Adipocyte (in vitro differentiated cells): ENCODE results near the gene OCIAD2.

Source experiments
- DNase-seq: peaks from one replicate; pipeline ENCODE4 v3.0.0-alpha.2; 2015; ENCODE audit warnings: low read depth
- H3K27me3 ChIP-seq: replicated peaks from 2 replicates; pipeline ENCODE4 v1.7.0; 2013; ENCODE audit warnings: mild to moderate bottlenecking, low read length, moderate library complexity; ENCODE audit not compliant: control insufficient read depth, insufficient read depth
- H3K36me3 ChIP-seq: 2 replicates; pipeline ENCODE4 v1.7.0; 2013; ENCODE audit warnings: low read length, mild to moderate bottlenecking, moderate library complexity; ENCODE audit not compliant: control insufficient read depth, insufficient read depth, severe bottlenecking
- H3K4me1 ChIP-seq: 2 replicates; pipeline ENCODE4 v1.7.0; 2013; ENCODE audit warnings: mild to moderate bottlenecking, low read length, moderate library complexity; ENCODE audit not compliant: control insufficient read depth, insufficient read depth
- H3K4me3 ChIP-seq: 2 replicates; pipeline ENCODE4 v1.7.0; 2013; ENCODE audit warnings: mild to moderate bottlenecking, low read length, moderate library complexity
- H3K9ac ChIP-seq: 2 replicates; pipeline ENCODE4 v1.7.0; 2013; ENCODE audit warnings: mild to moderate bottlenecking, low read length, moderate library complexity
- H3K9me3 ChIP-seq: 2 replicates; pipeline ENCODE4 v1.7.0; 2013; ENCODE audit warnings: mild to moderate bottlenecking, low read length, moderate library complexity; ENCODE audit not compliant: control insufficient read depth

The OCIAD2 gene, protein sequence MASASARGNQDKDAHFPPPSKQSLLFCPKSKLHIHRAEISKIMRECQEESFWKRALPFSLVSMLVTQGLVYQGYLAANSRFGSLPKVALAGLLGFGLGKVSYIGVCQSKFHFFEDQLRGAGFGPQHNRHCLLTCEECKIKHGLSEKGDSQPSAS

GRCh38 chr4:48906206-48907173, at the start of gene OCIAD2:
Gene OCIAD2 (minus strand): TSS chr4:48906774. CDS start chr4:48904549, 2,225 bp downstream.
- no peaks in the 10 kb centered on the region for H3K9me3 ChIP-seq
- peak within 1 kb of the TSS; percentile 26 for H3K9ac ChIP-seq
- no peaks in the 10 kb centered on the region for H3K36me3 ChIP-seq
- no peaks in the 10 kb centered on the region for H3K27me3 ChIP-seq
- peak within 1 kb of the TSS; percentile 77 for H3K4me3 ChIP-seq
- peaks cover 17% of the 10 kb centered on the region for H3K4me1 ChIP-seq
- peak; percentile 44 for DNase-seq

DNA sequence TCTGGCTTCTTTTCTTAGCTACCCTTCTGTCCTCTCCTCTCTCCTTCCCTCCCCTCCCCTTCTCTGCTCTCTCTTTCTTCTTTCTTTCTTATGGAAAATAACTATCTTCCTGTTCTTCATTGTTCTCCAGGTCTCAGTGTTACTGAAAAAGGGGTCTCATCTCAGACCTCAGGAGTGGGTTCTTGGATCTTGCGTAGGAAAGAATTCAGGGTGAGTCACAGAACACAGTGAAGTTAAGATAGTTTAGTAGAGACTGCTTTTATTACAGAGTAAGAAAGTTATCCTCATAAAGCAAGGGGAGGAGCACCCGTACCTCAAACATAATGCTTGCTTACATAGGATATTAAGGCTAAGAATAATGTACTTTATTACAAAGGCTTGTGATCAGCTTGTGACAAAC, 47.7 kb upstream of the OCIAD2 start:
- Histone ChIP-seq H3K4me1 (peaks cover 15% of the 10 kb centered on the region), H3K27me3 (no peaks in the 10 kb centered on the region), H3K9ac (no peak overlapping the region), H3K9me3 (peaks cover 10% of the 10 kb centered on the region), H3K36me3 (no peaks in the 10 kb centered on the region), H3K4me3 (no peak overlapping the region)
- no peak for DNase-seq

- Histone ChIP-seq H3K9ac (peak overlapping the region; percentile 34), H3K4me1 (peaks cover 24% of the 10 kb centered on the region), H3K27me3 (no peaks in the 10 kb centered on the region), H3K4me3 (peak overlapping the region; percentile 19), H3K9me3 (peaks cover 10% of the 10 kb centered on the region), H3K36me3 (no peaks in the 10 kb centered on the region)
- peak; percentile 60 for DNase-seq
These were observed 43.1 kb upstream of the OCIAD2 start for GRCh38 chr4:48949518-48950219.

DNA sequence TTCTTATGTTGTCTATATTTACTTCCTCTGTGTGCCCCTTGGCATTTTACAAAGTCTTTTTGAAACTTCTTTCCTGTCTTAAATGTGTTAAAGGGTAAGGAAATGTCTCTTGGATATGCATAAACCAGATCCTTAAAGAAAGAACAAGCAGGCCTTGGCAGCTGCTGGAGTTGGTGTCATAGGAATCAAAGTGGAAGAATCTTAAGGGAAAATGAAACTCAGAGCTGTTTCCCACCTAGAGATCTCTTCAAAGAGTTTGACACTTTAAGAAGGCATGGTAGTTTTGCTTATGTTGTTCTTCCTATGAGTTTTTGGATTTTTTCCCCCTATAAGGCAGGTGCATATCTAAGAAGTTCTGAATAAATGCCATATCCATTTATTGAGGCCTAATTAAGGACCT, 42.5 kb upstream of the OCIAD2 start:
- H3K4me1 ChIP-seq, result peaks cover 21% of the 10 kb centered on the region
- H3K27me3 ChIP-seq, result no peaks in the 10 kb centered on the region
- no peaks in the 10 kb centered on the region for H3K36me3 ChIP-seq
- peak overlapping the region; percentile 34 for H3K9ac ChIP-seq
- peaks cover 10% of the 10 kb centered on the region for H3K9me3 ChIP-seq
- peak overlapping the region; percentile 24 for H3K4me3 ChIP-seq
- no peak for DNase-seq

DNA sequence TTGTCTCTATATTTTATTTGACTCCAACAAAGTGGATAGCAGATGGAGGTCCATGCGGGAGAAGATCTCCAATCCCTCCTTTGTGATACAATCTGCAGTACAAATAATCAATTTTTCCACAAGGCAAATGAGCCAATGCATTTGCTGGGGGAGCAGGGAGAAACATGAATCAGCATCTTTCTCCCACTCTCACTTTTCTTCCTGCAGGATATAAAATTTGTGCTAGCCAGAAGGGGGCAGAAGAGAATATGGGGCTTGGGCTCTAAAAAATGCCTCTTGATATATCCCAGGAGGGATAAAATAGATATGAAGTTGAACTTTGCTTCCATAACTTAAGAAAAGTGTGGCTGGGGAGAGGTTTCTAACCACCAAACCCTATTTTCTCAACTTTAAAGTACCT, 41.2 kb upstream of the OCIAD2 start:
- Histone ChIP-seq H3K9ac (no peak overlapping the region), H3K36me3 (no peaks in the 10 kb centered on the region), H3K4me1 (peaks cover 21% of the 10 kb centered on the region), H3K9me3 (peaks cover 9% of the 10 kb centered on the region), H3K27me3 (no peaks in the 10 kb centered on the region), H3K4me3 (no peak overlapping the region)
- no peak for DNase-seq

- Histone ChIP-seq H3K4me3 (no peak overlapping the region), H3K4me1 (peaks cover 21% of the 10 kb centered on the region), H3K9me3 (no peaks in the 10 kb centered on the region), H3K27me3 (peaks cover 6% of the 10 kb centered on the region), H3K36me3 (no peaks in the 10 kb centered on the region), H3K9ac (no peak overlapping the region)
- DNase-seq, result no peak
These were observed 39.4 kb upstream of the OCIAD2 start for GRCh38 chr4:48945981-48946380.

DNA sequence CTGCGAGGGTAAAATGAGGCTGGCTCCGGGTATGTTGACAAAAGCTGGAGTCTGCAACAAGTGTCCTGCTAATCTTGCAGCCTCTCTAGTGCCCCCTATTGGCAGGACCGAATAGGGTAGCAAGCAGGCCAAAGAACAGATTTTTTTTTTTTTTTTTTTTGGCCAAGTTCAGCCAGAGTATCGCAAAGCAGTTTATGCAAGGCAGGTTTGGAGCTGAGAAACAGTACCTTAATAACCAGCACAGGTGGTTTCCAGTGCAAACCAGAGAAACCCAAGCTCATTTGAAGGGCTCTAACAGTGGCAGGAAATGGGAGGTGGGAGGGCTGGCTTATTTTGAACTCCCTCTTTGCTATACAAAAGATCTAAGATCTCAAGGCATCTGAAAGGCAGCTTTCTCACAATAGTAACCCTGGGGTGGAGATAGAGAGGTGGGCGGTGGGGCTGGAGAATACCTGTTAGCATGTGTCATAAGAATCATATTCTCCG, 38.2 kb upstream of the OCIAD2 start:
- Histone ChIP-seq H3K4me3 (no peak overlapping the region), H3K4me1 (peaks cover 23% of the 10 kb centered on the region), H3K9ac (no peak overlapping the region), H3K9me3 (no peaks in the 10 kb centered on the region), H3K27me3 (peaks cover 6% of the 10 kb centered on the region), H3K36me3 (no peaks in the 10 kb centered on the region)
- DNase-seq, result no peak

- Histone ChIP-seq H3K36me3 (no peaks in the 10 kb centered on the region), H3K4me1 (peaks cover 21% of the 10 kb centered on the region)
- DNase-seq, result no peak
These were observed 37.7 kb upstream of the OCIAD2 start for GRCh38 chr4:48944252-48944651.

DNA sequence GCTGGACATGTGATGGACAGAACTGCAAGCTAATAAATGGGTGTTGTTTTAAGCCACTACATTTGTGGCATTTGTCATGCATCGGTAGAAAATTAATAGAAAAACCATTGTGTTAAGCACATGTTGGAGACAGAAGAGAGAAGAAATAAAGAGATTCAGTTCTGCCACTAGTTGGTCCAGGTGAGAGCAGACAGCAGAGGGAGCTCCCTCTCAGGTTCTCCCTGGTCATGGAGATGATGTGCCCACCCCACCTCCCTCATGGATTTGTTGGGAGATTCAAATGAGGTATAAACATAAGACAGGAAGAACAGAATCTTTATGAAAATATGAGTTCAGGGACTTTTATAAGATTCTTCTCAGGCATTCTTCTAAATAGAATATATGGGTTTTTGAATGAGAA, 36.8 kb upstream of the OCIAD2 start:
- Histone ChIP-seq H3K4me3 (no peak overlapping the region), H3K4me1 (peaks cover 12% of the 10 kb centered on the region), H3K27me3 (peaks cover 6% of the 10 kb centered on the region), H3K36me3 (no peaks in the 10 kb centered on the region), H3K9ac (no peak overlapping the region), H3K9me3 (no peaks in the 10 kb centered on the region)
- DNase-seq, result no peak

More at GRCh38 chr4:48944252-48944651, 37.7 kb upstream of the OCIAD2 start:
- H3K27me3 ChIP-seq, result peaks cover 6% of the 10 kb centered on the region
- H3K9ac ChIP-seq, result no peak overlapping the region
- H3K9me3 ChIP-seq, result no peaks in the 10 kb centered on the region
- no peak overlapping the region for H3K4me3 ChIP-seq

GRCh38 chr4:48939785-48940184, 33.2 kb upstream of the OCIAD2 start:
- Histone ChIP-seq H3K9ac (no peak overlapping the region), H3K4me3 (no peak overlapping the region), H3K4me1 (peaks cover 9% of the 10 kb centered on the region), H3K9me3 (no peaks in the 10 kb centered on the region), H3K36me3 (no peaks in the 10 kb centered on the region), H3K27me3 (peaks cover 6% of the 10 kb centered on the region)
- DNase-seq, result peak; percentile 52

GRCh38 chr4:48938831-48939230, 32.3 kb upstream of the OCIAD2 start:
- no peak for DNase-seq
- Histone ChIP-seq H3K9me3 (no peaks in the 10 kb centered on the region), H3K36me3 (no peaks in the 10 kb centered on the region), H3K4me3 (no peak overlapping the region), H3K4me1 (peaks cover 9% of the 10 kb centered on the region), H3K27me3 (peaks cover 6% of the 10 kb centered on the region), H3K9ac (no peak overlapping the region)
